PFSK-1 (cell line): ENCODE measurements around the gene MACC1.

Experiments used
- FOXP2 ChIP-seq: optimal IDR thresholded peaks from 2 replicates; pipeline ENCODE3; 2011; ENCODE audit warnings: borderline replicate concordance, control low read depth, inconsistent platforms; ENCODE audit not compliant: insufficient read depth; ENCODE audit errors: extremely low read length, extremely low read depth
- POLR2AphosphoS5 ChIP-seq: IDR thresholded peaks from 2 replicates; pipeline ENCODE4 v1.6.1; 2012; ENCODE audit warnings: low read depth, mild to moderate bottlenecking, control low read depth, low read length, moderate library complexity
- REST ChIP-seq, 2 experiments: IDR thresholded peaks; 2 replicates each; pipeline versions ENCODE4 v1.6.1 to v1.8.0; 2011 to 2012; ENCODE audit warnings: low read depth in 2 of 2, low read length in 2 of 2, control low read depth in 1 of 2, inconsistent platforms in 1 of 2, mild to moderate bottlenecking in 1 of 2, moderate library complexity in 1 of 2; ENCODE audit not compliant: insufficient read depth in 1 of 2
- SIN3A ChIP-seq: IDR thresholded peaks from 2 replicates; pipeline ENCODE4 v1.6.1; 2012; ENCODE audit warnings: mild to moderate bottlenecking, low read length, moderate library complexity, borderline replicate concordance; ENCODE audit not compliant: insufficient read depth

- TF ChIP-seq POLR2AphosphoS5 (no peak), REST (IDR thresholded peaks at IDR 0.05; ENCODE audit: insufficient read depth in 1 of 2, low read depth in 2 of 2, low read length in 2 of 2) (no peak), SIN3A (no peak), FOXP2 (no peak)
Measured at GRCh38 chr7:20236043-20236442, 18.9 kb upstream of the MACC1 start.
